HepG2 (cell line): ENCODE measurements around the gene C5orf15. TPM values are rescaled to one million over a fixed set of nuclear protein-coding genes. Genes with fewer than 3 reads are reported as not detected.

Experiments used
- ATAC-seq: fragments of 200-7000 bp; cut with Tn5 transposase; 3 replicates; pipeline ENCODE4 v1.9.1; 2020; ENCODE audit warnings: mild to moderate bottlenecking, moderate library complexity
- BruUV-seq: library from RNA; stranded (reverse); fragments of 400-500 nt; replicated peaks from 2 replicates; lab custom pipeline; 2021; lab: Mats Ljungman, UMichigan
- CTCF ChIA-PET: fragments of 300-600 bp; formaldehyde crosslinking; extraction: SDS; loops from one replicate; lab custom pipeline; 2021; ENCODE audit warnings: low total read pairs, inconsistent platforms, low intra/inter-chr PET ratio; lab: Yijun Ruan, JAX
- POLR2A ChIA-PET: fragments of 350-600 bp; sonication (Branson Sonifier 250); formaldehyde crosslinking; loops from one replicate; lab custom pipeline; 2020; ENCODE audit warnings: antibody characterized with exemption, inconsistent platforms; lab: Yijun Ruan, JAX
- DNase-seq: peaks from one replicate; pipeline ENCODE4 v3.0.0-alpha.2; 2015; ENCODE audit warnings: low spot score
- FAIRE-seq: peaks from 3 replicates; lab custom pipeline; 2011; peaks lifted over from hg19 to GRCh38; lab: Jason Lieb, UNC
- H2AFZ ChIP-seq: one replicate; pipeline ENCODE4 v1.6.1; 2011; ENCODE audit warnings: low read length, inconsistent platforms
- H3K27ac ChIP-seq: fragments of 300-600 bp; 3 replicates; pipeline ENCODE4 v1.8.0; 2011; ENCODE audit warnings: mixed run types, mild to moderate bottlenecking, mixed read lengths, low read length, inconsistent platforms; ENCODE audit not compliant: insufficient read depth; ENCODE audit errors: extremely low read length
- H3K27me3 ChIP-seq, 2 experiments: fragments of 200-600 bp in 1 of 2; 2 replicates in 1 of 2; 3 replicates in 1 of 2; pipeline versions ENCODE4 v1.6.0 to v1.8.0; 2011; ENCODE audit warnings: low read length in 2 of 2, mild to moderate bottlenecking in 2 of 2, moderate library complexity in 2 of 2, inconsistent platforms in 1 of 2; ENCODE audit not compliant: insufficient read depth in 2 of 2, control insufficient read depth in 1 of 2
- H3K36me3 ChIP-seq, 2 experiments: fragments of 200-600 bp in 1 of 2; replicated peaks in 1 of 2; 2 replicates in 1 of 2; 3 replicates in 1 of 2; pipeline versions ENCODE4 v1.5.1 to v1.8.0; 2011; ENCODE audit warnings: low read length in 2 of 2, inconsistent platforms in 1 of 2; ENCODE audit not compliant: insufficient read depth in 2 of 2, control insufficient read depth in 1 of 2
- H3K4me1 ChIP-seq: 2 replicates; pipeline ENCODE4 v1.5.1; 2012; ENCODE audit warnings: low read length, inconsistent platforms; ENCODE audit not compliant: insufficient read depth
- H3K4me2 ChIP-seq: 2 replicates; pipeline ENCODE4 v1.6.0; 2011; ENCODE audit warnings: low read depth, low read length, inconsistent platforms
- H3K4me3 ChIP-seq, 3 experiments: fragments of 200-600 bp in 1 of 3; sonication (generic), shearing (Covaris generic) in 1 of 3; replicated peaks in 1 of 3; 2 replicates each; pipeline ENCODE4 v1.5.1; 2011 to 2016; ENCODE audit warnings: low read length in 3 of 3, inconsistent platforms in 2 of 3, low read depth in 2 of 3, mild to moderate bottlenecking in 2 of 3, control low read depth in 1 of 3, mixed read lengths in 1 of 3; ENCODE audit not compliant: insufficient read depth in 1 of 3
- H3K79me2 ChIP-seq: one replicate; pipeline ENCODE4 v1.6.1; 2011; ENCODE audit warnings: low read length, inconsistent platforms; ENCODE audit not compliant: insufficient read depth
- H3K9ac ChIP-seq: 2 replicates; pipeline ENCODE4 v1.6.0; 2011; ENCODE audit warnings: mild to moderate bottlenecking, low read depth, low read length, inconsistent platforms; ENCODE audit not compliant: insufficient read depth
- H3K9me3 ChIP-seq: 2 replicates; pipeline ENCODE4 v1.5.1; 2012; ENCODE audit warnings: mild to moderate bottlenecking, low read length
- H4K20me1 ChIP-seq: 2 replicates; pipeline ENCODE4 v1.6.0; 2011; ENCODE audit warnings: inconsistent platforms, mild to moderate bottlenecking, low read length, moderate library complexity; ENCODE audit not compliant: insufficient read depth
- EHMT2 ChIP-seq: fragments of 200-600 bp; sonication (generic); IDR thresholded peaks from 2 replicates; pipeline ENCODE4 v1.7.0; 2017; ENCODE audit warnings: antibody characterized with exemption, low read depth, low read length, borderline replicate concordance
- ELF3 ChIP-seq: IDR thresholded peaks from 2 replicates; pipeline ENCODE4 v1.6.1; 2016; ENCODE audit warnings: missing genetic modification reagents, missing compliant biosample characterization
- MAX ChIP-seq: IDR thresholded peaks from 2 replicates; pipeline ENCODE4 v1.6.1; 2012; ENCODE audit warnings: inconsistent platforms
- PCBP1 ChIP-seq: fragments of 200-400 bp; formaldehyde crosslinking; IDR thresholded peaks from 2 replicates; pipeline ENCODE4 v1.6.1; 2017; ENCODE audit warnings: mild to moderate bottlenecking, low read depth, low read length, borderline replicate concordance
- POLR2A ChIP-seq, 2 experiments: IDR thresholded peaks; 2 replicates each; pipeline ENCODE4 v1.6.1; 2011; ENCODE audit warnings: low read depth in 2 of 2, low read length in 2 of 2, mild to moderate bottlenecking in 1 of 2, moderate library complexity in 1 of 2; ENCODE audit not compliant: insufficient read depth in 1 of 2
- ZNF546 ChIP-seq: sonication (generic); formaldehyde crosslinking; conservative IDR thresholded peaks from 2 replicates; pipeline ENCODE4 v1.8.1; 2023; ENCODE audit warnings: mild to moderate bottlenecking, missing genetic modification reagents
- WGBS: methylation state at CpG from one replicate; pipeline ENCODE4 v1.1.6; 2017; ENCODE audit warnings: low lambda C conversion rate; 5-methylcytosine and 5-hydroxymethylcytosine counted together
- in situ Hi-C: cut with HindIII; loops from 2 replicates; pipeline ENCODE4 v1.10.0; 2017; ENCODE audit warnings: low pct_unique_long_range_greater_than_20kb; ENCODE audit not compliant: extremely low pct_ligation_motif_present
- intact Hi-C: fragments of 100-400 bp; cut with micrococcal nuclease; formaldehyde crosslinking; loops from one replicate; pipeline ENCODE4 v1.10.0; 2022; ENCODE audit not compliant: unreplicated experiment
- polyA plus RNA-seq, 8 experiments: library from polyadenylated mRNA; depleted of rRNA in 3 of 8; stranded (reverse) in 7 of 8; unstranded in 1 of 8; fragments of >200 nt; fragmentation: Illumina TruSeq in 4 of 8; extraction: Trizol in 4 of 8; gene quantifications; 2 replicates each; pipeline versions ENCODE4 v1.2.1 to v1.2.3, GENCODE V29; 2011 to 2016; ENCODE audit warnings: low read depth in 4 of 8, missing spikeins in 1 of 8, mixed read lengths in 1 of 8; ENCODE audit not compliant: insufficient read depth in 1 of 8
- total RNA-seq, 5 experiments: library from RNA; depleted of rRNA; stranded (reverse); fragments of >200 nt; fragmentation: Illumina TruSeq; extraction: Trizol; gene quantifications; 2 replicates each; pipeline ENCODE4 v1.2.3, GENCODE V29; 2016; ENCODE audit warnings: low read depth in 1 of 5

The C5orf15 gene
- total and polyA plus RNA-seq, 2 of the 13 experiments (the other 11 are each of a cell fraction or from before 2014, with no cell fraction given) = 58.5 to 82.7 TPM

GRCh38 chr5:133980652-133981051, 12.2 kb upstream of the C5orf15 start:
- H3K27ac ChIP-seq = no peak overlapping the region
- intact Hi-C loops = loop anchor here (2.0 kb wide), 1 partner anchor 14 kb away; no protein-coding TSS in a partner anchor
- no peak overlapping the region for H3K4me2 ChIP-seq
- ChIA-PET POLR2A (interaction anchor here (1.4 to 1.9 kb wide), 2 partner anchors 15 to 38 kb away, joined by 5 to 8 read pairs; no protein-coding TSS in a partner anchor), CTCF (no interaction called here)
- peaks cover 7% of the 10 kb centered on the region; the same call in 1 of the 2 replicates for H4K20me1 ChIP-seq
- H3K4me1 ChIP-seq = peaks cover 32% of the 10 kb centered on the region
- in situ Hi-C loops = no loop called here
- TF ChIP-seq EHMT2 = no peak
- no peak for TF ChIP-seq MAX
- H3K4me3 ChIP-seq = no peak overlapping the region
- ATAC-seq (no peak), DNase-seq (no peak), FAIRE-seq (no peak)
- H3K79me2 ChIP-seq = peaks cover 16% of the 10 kb centered on the region
- 97% methylated on average over 7 of the region's 7 CpGs for WGBS
- no peaks in the 10 kb centered on the region for H3K9me3 ChIP-seq
- peaks cover 22 to 54% of the 10 kb centered on the region in 2 experiments for H3K36me3 ChIP-seq
- no TSS peak for BruUV-seq
- no peak overlapping the region for H3K9ac ChIP-seq
- no peak overlapping the region for H2AFZ ChIP-seq
- no peaks in the 10 kb centered on the region for H3K27me3 ChIP-seq

GRCh38 chr5:133978943-133979342, 10.5 kb upstream of the C5orf15 start:
- intact Hi-C loops (no loop called here), in situ Hi-C loops (no loop called here)
- Histone ChIP-seq H3K36me3 (peaks cover 26 to 57% of the 10 kb centered on the region in 2 experiments), H3K9me3 (no peaks in the 10 kb centered on the region), H3K4me1 (peaks cover 32% of the 10 kb centered on the region), H3K27me3 (no peaks in the 10 kb centered on the region), H3K4me2 (no peak overlapping the region; the same call in 1 of the 2 replicates), H3K79me2 (peaks cover 10% of the 10 kb centered on the region), H4K20me1 (peaks cover 5% of the 10 kb centered on the region; the same call in 1 of the 2 replicates), H2AFZ (no peak overlapping the region), H3K4me3 (no peak overlapping the region), H3K27ac (no peak overlapping the region), H3K9ac (no peak overlapping the region)
- no peak for ATAC-seq
- no peak for DNase-seq
- ChIA-PET CTCF (interaction anchor here (0.8 kb wide), 1 partner anchor 60 kb away, joined by 4 read pairs; no protein-coding TSS in a partner anchor), POLR2A (interaction anchor here (0.9 to 3.7 kb wide), 5 partner anchors 9 to 40 kb away, joined by 3 to 35 read pairs (median 8); partner anchors contain the start of gene C5orf15)
- BruUV-seq = no TSS peak
- 79% methylated on average over 3 of the region's 3 CpGs for WGBS
- no peak for FAIRE-seq
- TF ChIP-seq ELF3 (CRISPR knock-in tag) = no peak
- TF ChIP-seq POLR2A (IDR thresholded peaks at IDR 0.05; ENCODE audit: insufficient read depth in 1 of 2, low read depth in 2 of 2, low read length in 2 of 2) = no peak
- TF ChIP-seq PCBP1 = no peak
- TF ChIP-seq ZNF546 (CRISPR knock-in tag) = no peak
